GM12878 (cell line): ENCODE results near the gene AP5Z1. TPM values are rescaled to one million over a fixed set of nuclear protein-coding genes. Genes with fewer than 3 reads are reported as not detected.

Experiments
- ATAC-seq: fragments of 200-7000 bp; cut with Tn5 transposase; 3 replicates; pipeline ENCODE4 v1.9.1; 2020; ENCODE audit warnings: mild to moderate bottlenecking, moderate library complexity
- BruUV-seq: library from RNA; stranded (reverse); fragments of 400-500 nt; replicated peaks from 2 replicates; lab custom pipeline; 2021; lab: Mats Ljungman, UMichigan
- CTCF ChIA-PET: fragments of 300-600 bp; sonication (Branson Sonifier 250); formaldehyde crosslinking; extraction: SDS; loops from one replicate; lab custom pipeline; 2021; ENCODE audit warnings: inconsistent platforms; lab: Yijun Ruan, JAX
- POLR2A ChIA-PET: fragments of 350-600 bp; formaldehyde crosslinking; extraction: SDS; loops from one replicate; lab custom pipeline; 2021; ENCODE audit warnings: inconsistent platforms; lab: Charles Lee
- RAD21 ChIA-PET: fragments of 300-600 bp; sonication (Branson Sonifier 250); formaldehyde crosslinking; loops from one replicate; lab custom pipeline; 2023; ENCODE audit warnings: antibody characterized with exemption; ENCODE audit not compliant: unreplicated experiment; lab: Charles Lee
- SMC1A ChIA-PET: fragments of 300-600 bp; sonication (Branson Sonifier 250); formaldehyde crosslinking; loops from one replicate; lab custom pipeline; 2023; ENCODE audit not compliant: unreplicated experiment, uncharacterized antibody; lab: Charles Lee
- DNase-seq: peaks from one replicate; pipeline ENCODE4 v3.0.0-alpha.2; 2011; ENCODE audit warnings: low read depth, low spot score
- FAIRE-seq: peaks from 3 replicates; lab custom pipeline; 2011; peaks lifted over from hg19 to GRCh38; lab: Jason Lieb, UNC
- H2AFZ ChIP-seq: 2 replicates; pipeline ENCODE4 v1.6.0; 2011; ENCODE audit warnings: low read depth, low read length, control low read depth; ENCODE audit not compliant: control insufficient read depth
- H3K27ac ChIP-seq: 2 replicates; pipeline ENCODE4 v1.5.1; 2011; ENCODE audit warnings: control low read depth; ENCODE audit not compliant: control insufficient read depth, insufficient read depth
- H3K27me3 ChIP-seq, 2 experiments: replicated peaks in 1 of 2; 2 replicates each; pipeline versions ENCODE4 v1.6.0 to v1.6.1; 2011; ENCODE audit warnings: low read length in 1 of 2; ENCODE audit not compliant: control insufficient read depth in 2 of 2, insufficient read depth in 2 of 2
- H3K36me3 ChIP-seq, 2 experiments: 2 replicates each; pipeline ENCODE4 v1.5.1; 2011; ENCODE audit warnings: low read length in 1 of 2; ENCODE audit not compliant: control insufficient read depth in 2 of 2, insufficient read depth in 2 of 2
- H3K4me1 ChIP-seq: 2 replicates; pipeline ENCODE4 v1.6.1; 2011; ENCODE audit warnings: mild to moderate bottlenecking, low read length, moderate library complexity, mixed read lengths; ENCODE audit not compliant: control insufficient read depth, insufficient read depth
- H3K4me2 ChIP-seq: 2 replicates; pipeline ENCODE4 v1.6.0; 2011; ENCODE audit warnings: control low read depth; ENCODE audit not compliant: control insufficient read depth, insufficient read depth
- H3K4me3 ChIP-seq: fragments of 200-600 bp; sonication (generic); 2 replicates; pipeline ENCODE4 v1.5.1; 2016
- H3K79me2 ChIP-seq: 2 replicates; pipeline ENCODE4 v1.6.0; 2011; ENCODE audit warnings: low read length; ENCODE audit not compliant: control insufficient read depth, insufficient read depth
- H3K9ac ChIP-seq: 2 replicates; pipeline ENCODE4 v1.8.0; 2011; ENCODE audit warnings: low read length, control low read depth, mixed read lengths; ENCODE audit not compliant: control insufficient read depth, insufficient read depth
- H3K9me3 ChIP-seq: replicated peaks from 3 replicates; pipeline ENCODE4 v1.5.1; 2011; ENCODE audit warnings: mild to moderate bottlenecking, low read length; ENCODE audit not compliant: control insufficient read depth, insufficient read depth
- H4K20me1 ChIP-seq: 2 replicates; pipeline ENCODE4 v1.6.0; 2011; ENCODE audit not compliant: control insufficient read depth, insufficient read depth
- BMI1 ChIP-seq: fragments of 450-650 bp; IDR thresholded peaks from 2 replicates; pipeline ENCODE4 v1.6.1; 2016; ENCODE audit warnings: mild to moderate bottlenecking, moderate library complexity, borderline replicate concordance
- CEBPB ChIP-seq, 2 experiments: fragments of 150-350 bp in 1 of 2; IDR thresholded peaks; 2 replicates each; pipeline ENCODE4 v1.6.1; 2012 to 2014; ENCODE audit warnings: low read depth in 2 of 2, low read length in 2 of 2, borderline replicate concordance in 1 of 2, inconsistent platforms in 1 of 2
- CHD2 ChIP-seq: IDR thresholded peaks from 2 replicates; pipeline ENCODE4 v1.6.1; 2011; ENCODE audit warnings: low read depth, low read length, improper control_type of control experiment, borderline replicate concordance
- EP300 ChIP-seq, 2 experiments: fragments of 150-350 bp in 1 of 2; IDR thresholded peaks; 2 replicates each; pipeline ENCODE4 v1.6.1; 2011 to 2012; ENCODE audit warnings: low read depth in 2 of 2, low read length in 2 of 2, borderline replicate concordance in 1 of 2, improper control_type of control experiment in 1 of 2, inconsistent platforms in 1 of 2; ENCODE audit not compliant: control insufficient read depth in 1 of 2
- FOXM1 ChIP-seq: IDR thresholded peaks from 2 replicates; pipeline ENCODE4 v1.6.1; 2012; ENCODE audit warnings: low read depth, mild to moderate bottlenecking, inconsistent platforms, low read length, moderate library complexity
- HDGF ChIP-seq: fragments of 450-650 bp; IDR thresholded peaks from 2 replicates; pipeline ENCODE4 v1.6.1; 2016; ENCODE audit warnings: antibody characterized with exemption
- IRF3 ChIP-seq: fragments of 450-650 bp; IDR thresholded peaks from 2 replicates; pipeline ENCODE4 v1.6.1; 2014; ENCODE audit warnings: mild to moderate bottlenecking
- KLF5 ChIP-seq: fragments of 450-650 bp; IDR thresholded peaks from 2 replicates; pipeline ENCODE4 v1.6.1; 2014; ENCODE audit warnings: mild to moderate bottlenecking; ENCODE audit not compliant: partially characterized antibody
- MTA2 ChIP-seq: fragments of 450-650 bp; IDR thresholded peaks from 2 replicates; pipeline ENCODE4 v1.6.1; 2016; ENCODE audit warnings: low read depth, mild to moderate bottlenecking, moderate library complexity
- RELA ChIP-seq: fragments of 450-650 bp; IDR thresholded peaks from 2 replicates; pipeline ENCODE4 v1.8.0; 2014; ENCODE audit warnings: borderline replicate concordance; ENCODE audit not compliant: partially characterized antibody
- RFX5 ChIP-seq: IDR thresholded peaks from 2 replicates; pipeline ENCODE4 v1.6.1; 2011; ENCODE audit warnings: low read depth, low read length, improper control_type of control experiment
- SP1 ChIP-seq: IDR thresholded peaks from one replicate; pipeline ENCODE4 v1.6.1; 2011; ENCODE audit warnings: low read depth, low read length
- SPI1 ChIP-seq: IDR thresholded peaks from 2 replicates; pipeline ENCODE4 v1.6.1; 2011; ENCODE audit warnings: low read depth, mild to moderate bottlenecking, low read length, moderate library complexity, borderline replicate concordance; ENCODE audit not compliant: insufficient read depth
- SREBF1 ChIP-seq: IDR thresholded peaks from 2 replicates; pipeline ENCODE4 v1.6.1; 2012; ENCODE audit warnings: mild to moderate bottlenecking, low read length
- SRF ChIP-seq, 2 experiments: IDR thresholded peaks; 2 replicates each; pipeline ENCODE4 v1.6.1; 2011; ENCODE audit warnings: low read depth in 2 of 2, low read length in 2 of 2, mild to moderate bottlenecking in 1 of 2, moderate library complexity in 1 of 2
- STAT3 ChIP-seq: IDR thresholded peaks from 2 replicates; pipeline ENCODE4 v1.6.1; 2011; ENCODE audit warnings: low read depth, low read length, improper control_type of control experiment
- SUZ12 ChIP-seq: fragments of 200-600 bp; sonication (generic); IDR thresholded peaks from one replicate; pipeline ENCODE4 v1.6.1; 2018; ENCODE audit warnings: antibody characterized with exemption, mild to moderate bottlenecking; ENCODE audit not compliant: unreplicated experiment
- ZNF384 ChIP-seq: IDR thresholded peaks from 2 replicates; pipeline ENCODE4 v1.6.1; 2012; ENCODE audit warnings: low read depth, mild to moderate bottlenecking, low read length, improper control_type of control experiment, borderline replicate concordance
- WGBS: methylation state at CpG from one replicate; pipeline ENCODE4 v1.1.6; 2016; ENCODE audit warnings: low lambda C conversion rate; ENCODE audit not compliant: insufficient replicate concordance, insufficient coverage; ENCODE audit errors: missing lambda C conversion rate; 5-methylcytosine and 5-hydroxymethylcytosine counted together
- in situ Hi-C: fragments of 300-500 bp; cut with MboI; formaldehyde crosslinking; loops from 9 replicates; pipeline ENCODE4 v1.14.3; 2018; ENCODE audit warnings: mixed read lengths
- intact Hi-C: fragments of 100-400 bp; cut with micrococcal nuclease; formaldehyde crosslinking; loops from one replicate; pipeline ENCODE4 v1.14.2; 2022; ENCODE audit not compliant: unreplicated experiment
- polyA plus RNA-seq, 11 experiments: library from polyadenylated mRNA; depleted of rRNA in 4 of 11; unstranded in 6 of 11; stranded (reverse) in 5 of 11; fragments of >200 nt; fragmentation: Nextera tagmentation in 4 of 11; fragmentation: Illumina TruSeq in 1 of 11; extraction: Ambion mirVana in 4 of 11; extraction: Trizol in 1 of 11; gene quantifications; 1 replicate in 1 of 11; 2 replicates in 10 of 11; pipeline versions ENCODE4 v1.2.1 to v1.2.3, GENCODE V29; 2011 to 2016; ENCODE audit warnings: inconsistent platforms in 2 of 11, missing spikeins in 2 of 11, low read depth in 1 of 11
- total RNA-seq, 4 experiments: library from RNA; depleted of rRNA in 3 of 4; stranded (reverse); fragments of >200 nt in 3 of 4; fragmentation: Illumina TruSeq in 1 of 4; extraction: Trizol in 1 of 4; gene quantifications; 2 replicates each; pipeline versions ENCODE4 v1.2.1 to v1.2.3, GENCODE V29; 2013 to 2021

AP5Z1 gene
- total and polyA plus RNA-seq, 10 of the 15 experiments (the other 5 are each of a cell fraction or from before 2014, with no cell fraction given), result 0.37 to 43.4 (median 19.4) TPM

- TF ChIP-seq HDGF, result no peak
- no peak for TF ChIP-seq SRF (IDR thresholded peaks at IDR 0.05; ENCODE audit: low read depth in 2 of 2, low read length in 2 of 2)
- no peak for TF ChIP-seq SP1
- no peak for TF ChIP-seq FOXM1
- TF ChIP-seq KLF5, result no peak
- TF ChIP-seq EP300 (IDR thresholded peaks at IDR 0.05; ENCODE audit: borderline replicate concordance in 1 of 2, control insufficient read depth in 1 of 2, low read depth in 2 of 2, low read length in 2 of 2), result no peak
- TF ChIP-seq MTA2, result no peak
- TF ChIP-seq SPI1, result no peak
- no peak for TF ChIP-seq BMI1
- TF ChIP-seq SREBF1, result no peak
- TF ChIP-seq STAT3, result no peak
- TF ChIP-seq CHD2, result no peak
- no peak for TF ChIP-seq RFX5
- no peak for TF ChIP-seq RELA
- TF ChIP-seq IRF3, result no peak
- no peak for TF ChIP-seq ZNF384
- no peak for TF ChIP-seq CEBPB (IDR thresholded peaks at IDR 0.05; ENCODE audit: borderline replicate concordance in 1 of 2, low read depth in 2 of 2, low read length in 2 of 2)
- TF ChIP-seq SUZ12, result no peak
- H3K4me3 ChIP-seq, result no peak overlapping the region
- CTCF ChIA-PET, result no interaction called here
- 49% methylated on average over 9 of the region's 9 CpGs for WGBS
- DNase-seq (no peak), ATAC-seq (no peak), FAIRE-seq (no peak)
- in situ Hi-C loops (no loop called here), intact Hi-C loops (no loop called here)
- peaks cover 5 to 12% of the 10 kb centered on the region in 2 experiments; a peak in 3 of 4 replicates for H3K36me3 ChIP-seq
- no peaks in the 10 kb centered on the region for H4K20me1 ChIP-seq
- SMC1A ChIA-PET, result interaction anchor here (0.8 to 1.0 kb wide), 3 partner anchors 17 to 53 kb away, joined by 3 to 4 read pairs (median 3); no protein-coding TSS in a partner anchor
- peaks cover 20% of the 10 kb centered on the region for H3K4me1 ChIP-seq
- no TSS peak for BruUV-seq
- H3K79me2 ChIP-seq, result peaks cover 31% of the 10 kb centered on the region
- RAD21 ChIA-PET, result interaction anchor here (0.6 to 3.0 kb wide), 3 partner anchors 17 to 945 kb away, joined by 3 to 16 read pairs (median 3); no protein-coding TSS in a partner anchor
- H3K27me3 ChIP-seq, result no peaks in the 10 kb centered on the region
- H3K27ac ChIP-seq, result no peak overlapping the region
- H3K9me3 ChIP-seq, result no peaks in the 10 kb centered on the region
- H3K4me2 ChIP-seq, result no peak overlapping the region
- POLR2A ChIA-PET, result interaction anchor here (4.3 kb wide), 1 partner anchor 44 kb away, joined by 15 read pairs; the partner anchor contains the start of gene FOXK1
- H3K9ac ChIP-seq, result no peak overlapping the region
- H2AFZ ChIP-seq, result no peak overlapping the region
Observed at GRCh38 chr7:4726566-4726965, 48.9 kb upstream of the AP5Z1 start.
